PC-3 (cell line): ENCODE results near the gene KIF24.
"Not testable (repeated sequence)": the region's sequence is repeated elsewhere in the genome, so short reads cannot be mapped to it uniquely, and the experiment has no call there.

ENCODE experiments used
- CTCF ChIP-seq: fragments of 300-600 bp; sonication (generic); conservative IDR thresholded peaks from 2 replicates; pipeline ENCODE4 v1.5.1; 2017; ENCODE audit warnings: antibody characterized with exemption, low read depth, mild to moderate bottlenecking, low read length
- EZH2 ChIP-seq: fragments of 300-600 bp; sonication (generic); IDR thresholded peaks from one replicate; pipeline ENCODE4 v1.6.1; 2017; ENCODE audit warnings: antibody characterized with exemption, mild to moderate bottlenecking, low read length; ENCODE audit not compliant: unreplicated experiment
- EZH2phosphoT487 ChIP-seq: fragments of 300-600 bp; sonication (generic); IDR thresholded peaks from 2 replicates; pipeline ENCODE4 v1.6.1; 2018; ENCODE audit warnings: mild to moderate bottlenecking, antibody characterized with exemption, low read length, borderline replicate concordance

GRCh38 chr9:34308316-34308715 is 20.8 kb downstream of the KIF24 start:
- not testable (repeated sequence) for TF ChIP-seq EZH2, CTCF, EZH2phosphoT487
